Hair follicular keratinocyte (primary cell): ENCODE data around the gene DYNC1LI1. TPM values are rescaled to one million over a fixed set of nuclear protein-coding genes. Genes with fewer than 3 reads are reported as not detected.

ENCODE experiments used
- total RNA-seq: library from RNA; depleted of rRNA; stranded (reverse); fragments of >200 nt; gene quantifications from 2 replicates; pipeline ENCODE4 v1.2.3, GENCODE V29; 2015

DYNC1LI1 gene
- total RNA-seq: 32.1 and 42.7 TPM in 2 replicates

GRCh38 chr3:32570421-32571191 is at the start of gene DYNC1LI1:
Gene DYNC1LI1, minus strand, starts transcription at chr3:32570858. Its CDS starts 88 bp downstream, at chr3:32570770.

DNA sequence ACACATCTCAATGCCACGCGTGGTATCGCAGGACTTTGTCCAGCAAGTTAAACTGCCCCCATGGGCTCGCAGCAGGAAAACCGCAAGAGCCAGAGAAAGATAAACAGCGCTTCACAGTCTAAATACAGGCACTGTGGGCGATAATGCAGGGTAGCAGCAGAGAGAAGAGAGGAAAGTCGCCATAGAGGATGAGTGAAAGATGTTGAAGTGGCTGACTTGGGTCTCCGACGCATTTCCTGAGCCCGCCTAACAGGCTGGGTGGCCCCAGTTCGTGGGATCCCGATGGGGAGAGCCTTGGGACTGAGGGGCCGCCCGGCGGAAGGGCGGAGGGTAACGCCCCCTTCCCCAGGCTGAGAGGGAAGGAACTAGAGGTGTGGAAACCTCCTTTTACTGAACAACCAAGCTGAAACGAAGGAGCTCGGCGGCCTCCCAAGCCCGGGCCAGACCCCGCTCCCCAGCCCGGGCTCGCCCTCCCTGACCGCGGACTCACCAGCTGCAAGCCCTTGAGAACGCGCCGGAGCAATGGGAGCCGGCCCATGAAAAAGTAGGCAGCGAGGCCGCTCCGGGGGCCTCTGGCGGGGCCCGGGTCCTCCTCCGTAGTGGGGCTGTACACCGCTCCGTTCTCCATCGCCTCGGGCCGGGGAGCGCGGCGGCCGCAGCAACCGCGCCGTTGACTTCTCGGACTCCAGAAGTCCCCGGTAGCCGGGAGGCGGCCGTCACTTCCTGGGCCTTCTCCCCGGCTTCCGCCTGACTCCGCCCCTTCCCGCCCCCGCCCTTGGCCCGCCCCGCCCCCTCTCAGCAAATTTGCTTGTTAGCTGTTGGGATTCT is 68.3 kb downstream of the DYNC1LI1 start, which contains the start of gene CMTM6:
CMTM6 (minus strand) TSS at position 735 of the 828 bp plus-strand sequence; CDS start at position 628, 107 bp downstream.

Other genes with a start within 250 kb of the DYNC1LI1 start
- gene CMTM7, start 179.0 kb downstream of the DYNC1LI1 start, total RNA-seq: 49.7 and 56.0 TPM in 2 replicates
- 79.8 and 143 TPM in 2 replicates for gene CMTM6, start 68.0 kb downstream of the DYNC1LI1 start, total RNA-seq
- 18.0 and 19.4 TPM in 2 replicates for gene CNOT10, start 114.3 kb upstream of the DYNC1LI1 start, total RNA-seq
- gene TRIM71, start 247.1 kb upstream of the DYNC1LI1 start, total RNA-seq: not detected in 2 replicates